B cell (primary cell): ENCODE results near the gene RNF113A. TPM values are rescaled to one million over a fixed set of nuclear protein-coding genes. Genes with fewer than 3 reads are reported as not detected.

Experiments used
- ATAC-seq: fragments of 200-7000 bp; cut with Tn5 transposase; one replicate; pipeline ENCODE4 v1.10.0; 2021; ENCODE audit warnings: low read depth, mild to moderate bottlenecking, moderate number of reproducible peaks, moderate library complexity
- CTCF ChIA-PET: fragments of 350-600 bp; sonication (Branson Sonifier 250); formaldehyde crosslinking; loops from one replicate; lab custom pipeline; 2021; ENCODE audit warnings: antibody characterized with exemption, inconsistent platforms; lab: Charles Lee
- POLR2A ChIA-PET: fragments of 350-600 bp; sonication (Branson Sonifier 250); formaldehyde crosslinking; loops from one replicate; lab custom pipeline; 2021; ENCODE audit warnings: antibody characterized with exemption; lab: Charles Lee
- DNase-seq: peaks from one replicate; pipeline ENCODE4 v3.0.0; 2013
- H2AFZ ChIP-seq: 2 replicates; pipeline ENCODE4 v1.6.1; 2012; ENCODE audit warnings: mild to moderate bottlenecking, low read depth, low read length; ENCODE audit not compliant: insufficient read depth, poor library complexity, severe bottlenecking
- H3K27ac ChIP-seq, 2 donors: 1 replicate in 1 of 2; 2 replicates in 1 of 2; pipeline ENCODE4 v1.5.1; 2012 to 2013; ENCODE audit warnings: low read length in 2 of 2, mild to moderate bottlenecking in 2 of 2, moderate library complexity in 1 of 2
- H3K27me3 ChIP-seq, 4 experiments: fragments of 200-600 bp in 1 of 4; sonication (generic) in 1 of 4; replicated peaks in 1 of 4; 1 replicate in 2 of 4; 2 replicates in 2 of 4; pipeline versions ENCODE4 v1.6.1 to v1.7.0; 2013 to 2016; ENCODE audit warnings: low read length in 3 of 4, mild to moderate bottlenecking in 2 of 4, mixed read lengths in 1 of 4, moderate library complexity in 1 of 4; ENCODE audit not compliant: insufficient read depth in 4 of 4, control insufficient read depth in 3 of 4; ENCODE audit errors: control extremely low read depth in 1 of 4
- H3K36me3 ChIP-seq, 2 experiments: replicated peaks in 1 of 2; 1 replicate in 1 of 2; 2 replicates in 1 of 2; pipeline versions ENCODE4 v1.6.1 to v1.7.1; 2013; ENCODE audit warnings: low read length in 1 of 2; ENCODE audit not compliant: insufficient read depth in 2 of 2, control insufficient read depth in 1 of 2; ENCODE audit errors: control extremely low read depth in 1 of 2, extremely low read depth in 1 of 2
- H3K4me1 ChIP-seq, 2 donors: fragments of 200-600 bp in 1 of 2; sonication (generic) in 1 of 2; 1 replicate in 1 of 2; 2 replicates in 1 of 2; pipeline versions ENCODE4 v1.5.1 to v1.6.1; 2013 to 2017; ENCODE audit warnings: low read length in 2 of 2; ENCODE audit not compliant: control insufficient read depth in 2 of 2, insufficient read depth in 2 of 2
- H3K4me2 ChIP-seq: replicated peaks from 2 replicates; pipeline ENCODE3; 2012; ENCODE audit warnings: mild to moderate bottlenecking, low read depth, low read length; ENCODE audit not compliant: poor library complexity, severe bottlenecking
- H3K4me3 ChIP-seq, 5 experiments: fragments of 200-600 bp in 1 of 5; sonication (generic) in 1 of 5; 1 replicate in 3 of 5; 2 replicates in 2 of 5; pipeline versions ENCODE4 v1.5.1 to v1.7.0; 2011 to 2016; ENCODE audit warnings: low read length in 4 of 5, mild to moderate bottlenecking in 4 of 5, low read depth in 2 of 5, control low read depth in 1 of 5, moderate library complexity in 1 of 5; ENCODE audit not compliant: insufficient read depth in 1 of 5; ENCODE audit errors: control extremely low read depth in 1 of 5, extremely low read depth in 1 of 5
- H3K79me2 ChIP-seq: fragments of 200-600 bp; sonication (generic); one replicate; pipeline ENCODE4 v1.6.0; 2016; ENCODE audit warnings: low read length; ENCODE audit not compliant: control insufficient read depth, insufficient read depth
- H3K9ac ChIP-seq: fragments of 200-600 bp; sonication (generic); 2 replicates; pipeline ENCODE4 v1.6.1; 2017; ENCODE audit warnings: mild to moderate bottlenecking, low read length, moderate library complexity
- H3K9me3 ChIP-seq, 3 donors: one replicate each; pipeline versions ENCODE4 v1.6.1 to v1.7.1; 2013; ENCODE audit warnings: low read length in 2 of 3; ENCODE audit not compliant: control insufficient read depth in 2 of 3, insufficient read depth in 1 of 3; ENCODE audit errors: control extremely low read depth in 1 of 3
- H4K20me1 ChIP-seq: 2 replicates; pipeline ENCODE4 v1.6.0; 2012; ENCODE audit warnings: mild to moderate bottlenecking, low read length; ENCODE audit not compliant: insufficient read depth, control insufficient read depth, poor library complexity, severe bottlenecking
- H3K27ac Mint-ChIP-seq: one replicate; pipeline ENCODE4 v1.8.0; 2021; ENCODE audit warnings: mixed read lengths
- H3K27me3 Mint-ChIP-seq: one replicate; pipeline ENCODE4 v1.8.0; 2021; ENCODE audit warnings: mixed read lengths
- H3K4me1 Mint-ChIP-seq: one replicate; pipeline ENCODE4 v1.8.0; 2021; ENCODE audit warnings: mixed read lengths
- H3K4me3 Mint-ChIP-seq: one replicate; pipeline ENCODE4 v1.8.0; 2021; ENCODE audit warnings: mixed read lengths
- H3K9me3 Mint-ChIP-seq: one replicate; pipeline ENCODE4 v1.8.0; 2022; ENCODE audit warnings: mixed read lengths; ENCODE audit not compliant: insufficient read depth
- CTCF ChIP-seq: fragments of 200-600 bp; IDR thresholded peaks from one replicate; pipeline ENCODE4 v1.8.0; 2022; ENCODE audit warnings: antibody characterized with exemption, mild to moderate bottlenecking
- EZH2 ChIP-seq: IDR thresholded peaks from 2 replicates; pipeline ENCODE4 v1.6.1; 2012; ENCODE audit warnings: borderline replicate concordance, low read depth, mild to moderate bottlenecking, moderate library complexity, low read length; ENCODE audit not compliant: insufficient read depth, poor library complexity, severe bottlenecking
- WGBS: methylation state at CpG from one replicate; pipeline ENCODE4 v1.1.5; 2013; ENCODE audit warnings: missing lambda C conversion rate; ENCODE audit not compliant: insufficient coverage; 5-methylcytosine and 5-hydroxymethylcytosine counted together
- intact Hi-C: fragments of 100-400 bp; cut with micrococcal nuclease; formaldehyde crosslinking; loops from one replicate; pipeline ENCODE4 v1.10.0; 2022
- polyA plus RNA-seq: library from polyadenylated mRNA; depleted of rRNA; stranded (reverse); fragments of >200 nt; gene quantifications from 2 replicates; pipeline ENCODE4 v1.2.3, GENCODE V29; 2012
- total RNA-seq, 2 donors: library from RNA; stranded (reverse); fragments of 120-200 nt in 1 of 2; gene quantifications; 1 replicate in 1 of 2; 2 replicates in 1 of 2; pipeline versions ENCODE4 v1.2.3 to v1.2.4, GENCODE V29; 2013 to 2022

The RNF113A gene
- total and polyA plus RNA-seq, 2 donors (not counting 1 experiment from before 2014, with no cell fraction given) = 37.2 to 50.6 TPM

GRCh38 chrX:119833905-119834304 is 37.6 kb downstream of the RNF113A start:
- POLR2A ChIA-PET = no interaction called here

GRCh38 chrX:119828446-119828845 is 43.1 kb downstream of the RNF113A start:
- no peak for ATAC-seq
- no peak overlapping the region for H3K4me3 Mint-ChIP-seq
- no peak overlapping the region for H3K4me2 ChIP-seq
- DNase-seq = no peak
- intact Hi-C loops = no loop called here
- H3K27me3 Mint-ChIP-seq = no peaks in the 10 kb centered on the region
- ChIA-PET CTCF (interaction anchor here (0.5 to 0.7 kb wide), 2 partner anchors 59 to 205 kb away, joined by 3 to 4 read pairs; no protein-coding TSS in a partner anchor), POLR2A (interaction anchor here (0.7 kb wide), 1 partner anchor 22 kb away, joined by 4 read pairs; no protein-coding TSS in a partner anchor)
- H3K9me3 ChIP-seq = no peaks in the 10 kb centered on the region
- H3K4me3 ChIP-seq = no peak overlapping the region
- no CpG with 5 or more reads among the region's 5 CpGs for WGBS
- no peaks in the 10 kb centered on the region for H3K36me3 ChIP-seq
- no peak overlapping the region for H3K27ac ChIP-seq
- H3K9ac ChIP-seq = no peak overlapping the region
- no peaks in the 10 kb centered on the region for H4K20me1 ChIP-seq
- H3K4me1 Mint-ChIP-seq = peaks cover 2% of the 10 kb centered on the region
- no peak overlapping the region for H3K27ac Mint-ChIP-seq
- no peak overlapping the region for H2AFZ ChIP-seq
- no peaks in the 10 kb centered on the region for H3K9me3 Mint-ChIP-seq
- H3K4me1 ChIP-seq = no peaks in the 10 kb centered on the region
- H3K27me3 ChIP-seq = no peaks in the 10 kb centered on the region
- no peaks in the 10 kb centered on the region for H3K79me2 ChIP-seq
- TF ChIP-seq CTCF = no peak
- TF ChIP-seq EZH2 = no peak

More at GRCh38 chrX:119833905-119834304, 37.6 kb downstream of the RNF113A start:
- Histone ChIP-seq H3K9me3 (no peaks in the 10 kb centered on the region), H3K27me3 (no peaks in the 10 kb centered on the region), H3K9ac (no peak overlapping the region), H4K20me1 (no peaks in the 10 kb centered on the region), H3K4me3 (no peak overlapping the region), H3K4me1 (no peaks in the 10 kb centered on the region), H3K4me2 (no peak overlapping the region), H3K27ac (no peak overlapping the region), H3K79me2 (no peaks in the 10 kb centered on the region), H2AFZ (no peak overlapping the region), H3K36me3 (peaks cover 0 to 26% of the 10 kb centered on the region in 2 experiments)
- H3K4me1 Mint-ChIP-seq = no peaks in the 10 kb centered on the region
- no CpG with 5 or more reads among the region's 3 CpGs for WGBS
- H3K4me3 Mint-ChIP-seq = no peak overlapping the region
- no peaks in the 10 kb centered on the region for H3K27me3 Mint-ChIP-seq
- TF ChIP-seq EZH2 (no peak), CTCF (no peak)
- H3K9me3 Mint-ChIP-seq = no peaks in the 10 kb centered on the region
- CTCF ChIA-PET = no interaction called here
- H3K27ac Mint-ChIP-seq = no peak overlapping the region
- no peak for ATAC-seq
- no peak for DNase-seq
- intact Hi-C loops = no loop called here
